Measurements from ENCODE around the gene ERVK3-1. TPM values are rescaled to one million over a fixed set of nuclear protein-coding genes. Genes with fewer than 3 reads are reported as not detected.

Gene ERVK3-1, protein sequence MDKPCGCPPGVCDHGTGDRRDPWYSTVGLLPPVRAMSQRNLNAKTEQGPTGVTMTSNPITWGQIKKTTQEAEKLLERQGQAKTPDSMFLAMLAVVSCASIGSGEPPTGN
- total RNA-seq: 49.8 TPM

DNA sequence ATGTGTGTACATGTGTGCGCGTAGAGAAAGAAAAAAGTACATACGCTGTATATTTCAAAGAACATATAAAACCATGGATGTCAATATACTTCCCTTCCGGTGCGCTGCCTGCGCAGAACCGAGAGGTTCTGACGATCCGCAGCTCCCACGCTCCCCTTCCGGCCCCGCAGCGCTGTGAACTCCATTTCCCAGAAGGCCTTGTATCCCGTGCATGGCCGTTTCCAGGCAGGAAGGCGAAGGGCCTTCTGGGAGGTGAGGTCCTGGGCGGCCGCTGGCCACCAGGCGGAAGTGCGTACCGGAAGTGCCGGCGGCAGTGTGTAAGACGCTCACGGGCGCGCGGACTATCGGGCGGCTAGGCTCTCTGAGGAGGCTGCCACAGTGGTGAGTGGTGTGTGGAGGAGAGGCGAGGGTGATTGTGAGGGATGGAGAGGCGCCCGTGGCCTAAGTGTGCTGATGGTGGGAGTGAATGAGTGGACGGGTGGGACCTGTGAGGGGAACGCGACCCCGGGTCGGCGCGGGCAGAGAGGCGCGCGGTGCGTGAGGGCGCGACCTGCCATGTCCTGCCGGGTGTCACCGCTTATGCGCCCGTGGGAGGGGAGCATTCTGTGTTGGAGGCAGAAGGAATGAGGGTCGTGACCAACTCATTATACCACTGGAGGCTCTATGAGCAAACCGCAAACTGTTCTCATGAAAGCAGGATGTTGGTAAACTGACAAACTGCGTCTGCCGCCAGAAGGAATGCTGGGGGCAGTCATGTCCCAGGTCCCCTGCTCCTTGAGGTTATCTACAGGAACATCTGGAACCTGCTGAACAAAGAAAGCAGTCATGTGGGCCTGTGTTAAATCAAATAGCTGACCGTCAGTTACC lies at the start of gene ERVK3-1:
ERVK3-1 (plus strand) TSS at position 313 of the 867 bp plus-strand sequence. CDS start 6,792 bp downstream, outside the sequence.

DNA sequence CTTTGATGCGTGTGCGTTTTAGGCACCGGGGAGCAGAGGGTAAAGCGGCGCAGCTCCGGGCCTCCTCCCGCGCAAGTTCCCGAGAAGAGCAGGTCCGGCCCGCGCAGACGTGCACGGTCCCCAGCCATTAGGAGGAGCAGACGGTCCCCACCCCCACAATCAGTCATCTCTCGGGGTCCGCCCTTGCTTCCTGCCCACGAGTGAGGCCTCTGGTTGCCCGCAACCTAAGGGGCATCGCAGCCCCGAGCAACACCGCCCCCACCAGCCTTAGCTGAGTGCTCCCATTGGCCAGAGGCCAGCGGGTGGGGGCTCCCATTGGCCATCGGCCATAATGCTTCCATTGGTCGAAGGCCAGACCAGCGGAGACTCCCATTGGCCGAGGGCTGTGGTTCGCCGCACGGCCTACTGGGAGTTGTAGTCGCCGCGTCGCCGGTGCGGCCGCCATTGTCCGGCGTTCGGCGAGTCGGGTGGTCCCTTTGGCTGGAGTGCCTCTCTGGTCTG lies 26.6 kb upstream of the ERVK3-1 start, which contains the start of gene ZNF8:
ZNF8 (plus strand) TSS at position 415 of the 501 bp plus-strand sequence. CDS start 127 bp downstream, outside the sequence.

DNA sequence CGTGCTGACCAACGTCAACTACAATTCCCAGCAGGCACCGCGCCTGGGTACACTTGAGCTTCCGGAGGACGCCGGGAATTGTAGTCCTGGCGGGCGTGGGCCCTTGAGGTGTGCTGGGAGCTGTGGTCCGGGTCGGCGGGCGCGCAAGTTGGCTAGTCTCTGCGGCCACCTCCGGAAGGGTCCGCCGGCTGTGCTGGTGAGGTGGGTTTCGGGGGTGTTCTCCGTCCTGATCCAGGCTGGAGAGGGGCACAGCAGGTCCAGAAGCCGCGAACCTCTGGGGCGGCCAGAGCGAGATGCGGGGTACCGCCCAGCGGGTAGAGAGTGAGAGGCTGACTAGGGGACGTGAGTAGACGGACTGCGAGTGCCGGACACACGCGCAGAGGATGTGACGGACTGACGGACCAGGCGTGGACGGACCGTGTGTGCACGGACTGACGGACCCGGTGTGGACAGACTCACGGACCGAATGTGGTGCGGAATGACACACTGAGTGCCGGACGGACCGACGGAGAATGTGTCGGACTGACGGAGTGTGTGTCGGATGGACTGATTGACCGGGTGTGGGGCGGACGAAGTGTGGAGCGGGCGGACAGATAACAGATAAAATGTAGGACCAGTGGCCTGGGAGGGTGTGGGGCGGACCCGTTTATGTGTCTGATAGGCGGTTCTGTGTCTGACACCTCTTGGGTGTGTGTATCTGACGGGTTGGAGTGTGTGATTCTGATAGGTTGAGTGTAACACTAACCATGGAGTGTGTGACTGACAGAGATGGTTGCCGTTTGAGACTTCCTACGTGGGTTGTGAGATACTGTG lies 21.9 kb downstream of the ERVK3-1 start, which contains the start of gene ZSCAN22:
ZSCAN22 (plus strand) TSS at position 81 of the 813 bp plus-strand sequence. CDS start 7,809 bp downstream, outside the sequence.

DNA sequence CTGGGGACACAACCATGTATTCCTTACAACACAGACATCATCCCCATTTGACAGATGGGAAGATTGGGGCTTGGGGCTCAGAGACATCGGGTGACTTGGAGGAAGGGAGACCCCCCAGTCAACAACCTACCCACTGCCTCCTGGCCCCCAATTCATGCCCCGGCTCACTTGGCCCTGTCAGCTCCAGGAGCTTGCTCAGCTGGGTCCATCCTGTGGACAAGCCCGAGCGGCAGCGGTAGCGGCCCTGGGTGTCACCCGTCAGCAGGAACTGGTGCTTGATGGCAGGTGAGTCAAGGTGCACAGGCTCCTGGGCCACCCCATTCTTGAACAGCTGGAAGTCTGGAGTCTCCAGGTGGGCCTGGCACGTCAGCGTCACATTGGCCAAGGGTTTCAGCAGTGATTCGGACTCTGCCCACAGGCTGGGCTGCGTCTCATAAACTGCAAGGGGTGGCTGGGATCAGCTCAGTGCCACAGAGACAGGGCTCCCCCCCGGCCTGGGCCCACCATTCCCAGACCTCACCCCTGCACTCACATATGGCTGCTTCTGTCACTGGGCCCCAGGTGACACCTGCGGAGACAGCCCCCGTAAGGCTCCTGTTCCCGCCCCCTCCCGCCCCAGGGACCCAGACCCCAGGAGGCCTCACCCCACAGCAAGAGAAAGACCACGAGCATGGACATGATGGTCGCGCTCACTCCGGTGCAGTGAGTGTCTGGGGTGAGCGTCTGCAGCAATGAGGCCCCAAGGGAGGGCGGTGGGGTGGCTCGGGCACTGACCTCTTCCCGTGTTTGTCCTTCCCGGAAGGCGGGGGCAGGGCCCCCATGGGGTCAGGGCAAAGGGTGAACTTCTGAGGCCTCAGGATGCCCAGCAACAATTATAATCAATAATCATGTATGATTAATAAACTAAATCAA lies 47.8 kb downstream of the ERVK3-1 start, which contains the start of gene A1BG:
A1BG (minus strand) TSS at position 733 of the 912 bp plus-strand sequence; CDS start at position 678, 55 bp downstream.

DNA sequence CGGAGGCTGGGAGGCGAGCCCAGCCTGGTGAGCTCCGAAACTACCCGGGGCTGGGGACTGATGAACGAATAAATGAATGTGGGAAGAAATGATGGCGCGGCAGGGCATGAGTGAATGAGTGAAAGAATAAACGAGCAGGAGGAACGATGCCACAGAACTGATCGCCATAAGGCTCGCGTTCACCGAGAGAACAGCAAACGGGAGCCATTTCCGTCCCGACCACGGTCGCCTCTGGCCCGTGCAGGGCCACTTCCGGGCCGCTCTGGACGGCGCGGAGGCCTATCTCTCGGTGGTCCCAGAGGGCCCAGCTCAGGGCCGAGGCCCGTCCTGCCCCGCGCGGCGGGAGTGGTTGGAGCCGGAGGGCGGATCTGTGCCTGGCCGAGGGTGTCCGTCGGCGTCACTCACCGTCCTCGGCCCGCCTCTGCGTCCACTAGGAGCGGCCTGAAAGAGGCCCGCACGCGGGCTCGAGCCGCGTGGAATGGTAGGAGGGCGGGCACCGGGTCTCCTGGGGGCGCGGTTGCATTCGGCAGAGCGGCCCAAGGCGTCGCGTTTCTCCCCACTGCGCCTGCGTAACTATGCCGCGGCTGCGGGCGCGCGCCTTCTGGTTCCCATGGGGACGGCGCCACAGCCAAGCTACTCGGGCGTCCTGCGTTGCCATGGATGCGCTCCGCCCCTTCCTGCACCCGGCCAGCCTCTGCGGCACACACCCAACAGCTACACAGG lies 57.3 kb downstream of the ERVK3-1 start, which contains the start of gene ZNF497:
ZNF497 (minus strand) TSS at position 480 of the 723 bp plus-strand sequence. CDS start 5,116 bp downstream, outside the sequence.

Small RNA genes within 50 kb of the gene (small RNA-seq; reads per million reads assigned to genes)
- gene MIR6806 (ENCODE audit: low replicate concordance): 0.12 reads per million
- not detected for gene RNA5SP473 (ENCODE audit: low replicate concordance)

Other genes starting within 250 kb of the ERVK3-1 start
- gene ZNF135, start 246.1 kb upstream of the ERVK3-1 start, total RNA-seq: 40.4 TPM
- gene ZSCAN18, start 207.1 kb upstream of the ERVK3-1 start, total RNA-seq: 117 TPM
- 28.5 TPM for gene ZNF329, start 154.6 kb upstream of the ERVK3-1 start, total RNA-seq
- 43.8 TPM for gene ZNF274, start 122.3 kb upstream of the ERVK3-1 start, total RNA-seq
- gene ZNF544, start 76.5 kb upstream of the ERVK3-1 start, total RNA-seq: 72.0 TPM
- gene ZNF8, start 26.4 kb upstream of the ERVK3-1 start, total RNA-seq: 27.5 TPM
- 4.4 TPM for gene ZSCAN22, start 21.6 kb downstream of the ERVK3-1 start, total RNA-seq
- gene A1BG, start 48.1 kb downstream of the ERVK3-1 start, total RNA-seq: 4.1 TPM
- gene ZNF497, start 57.4 kb downstream of the ERVK3-1 start, total RNA-seq: 8.1 TPM
- 1.6 TPM for gene ZNF837, start 75.7 kb downstream of the ERVK3-1 start, total RNA-seq
- 1,498 TPM for gene RPS5, start 81.9 kb downstream of the ERVK3-1 start, total RNA-seq
- not detected for gene RNF225, start 90.3 kb downstream of the ERVK3-1 start, total RNA-seq
- gene ZNF584, start 103.3 kb downstream of the ERVK3-1 start, total RNA-seq: 27.9 TPM
- 21.0 TPM for gene ZNF132, start 134.8 kb downstream of the ERVK3-1 start, total RNA-seq
- gene ZNF324B, start 146.2 kb downstream of the ERVK3-1 start, total RNA-seq: 21.9 TPM
- 34.1 TPM for gene ZNF324, start 161.7 kb downstream of the ERVK3-1 start, total RNA-seq
- gene ZNF446, start 171.0 kb downstream of the ERVK3-1 start, total RNA-seq: 16.0 TPM
- 7.5 TPM for gene SLC27A5, start 206.6 kb downstream of the ERVK3-1 start, total RNA-seq
- 10.3 TPM for gene ZBTB45, start 214.4 kb downstream of the ERVK3-1 start, total RNA-seq
- 345 TPM for gene TRIM28, start 238.7 kb downstream of the ERVK3-1 start, total RNA-seq
- gene CHMP2A, start 249.7 kb downstream of the ERVK3-1 start, total RNA-seq: 72.0 TPM